Measurements from ENCODE around the gene ID1.

DNA sequence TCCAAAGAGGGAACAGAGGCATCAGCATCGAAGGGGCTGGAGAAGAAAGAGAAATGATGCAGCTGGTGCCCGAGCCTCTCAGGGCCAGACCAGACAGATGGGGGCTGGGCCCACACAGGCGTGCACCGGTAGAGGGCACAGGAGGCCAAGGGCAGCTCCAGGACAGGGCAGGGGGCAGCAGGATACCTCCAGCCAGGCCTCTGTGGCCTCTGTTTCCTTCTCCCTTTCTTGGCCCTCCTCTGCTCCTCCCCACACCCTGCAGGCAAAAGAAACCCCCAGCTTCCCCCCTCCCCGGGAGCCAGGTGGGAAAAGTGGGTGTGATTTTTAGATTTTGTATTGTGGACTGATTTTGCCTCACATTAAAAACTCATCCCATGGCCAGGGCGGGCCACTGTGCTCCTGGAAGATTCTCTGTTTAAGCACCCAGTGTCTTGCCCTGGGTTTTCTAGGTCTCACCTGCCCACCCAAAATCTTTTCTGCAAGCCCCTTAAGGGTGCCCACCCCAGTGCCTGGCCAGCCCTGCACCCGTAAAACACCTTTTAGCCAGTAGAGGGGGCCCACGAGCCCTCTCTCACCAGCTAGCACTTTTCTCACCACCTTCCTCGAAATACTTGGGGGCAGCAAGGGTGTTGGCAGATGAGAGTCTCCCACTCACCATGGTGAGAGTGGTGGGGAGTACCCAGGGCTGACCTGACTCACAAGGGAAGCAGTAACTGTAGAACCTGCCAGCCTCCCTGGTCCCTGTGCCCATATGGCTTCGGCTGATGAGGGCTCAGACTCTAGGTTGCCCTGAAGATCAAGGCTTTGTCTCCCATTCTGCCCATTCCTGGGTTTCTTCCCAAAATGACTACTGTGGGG lies 35.7 kb upstream of the ID1 start:
- TF ChIP-seq ZNF416 (CRISPR knock-in tag; IDR thresholded peaks at IDR 0.05), result no peak
- TF ChIP-seq, protein P1, sequence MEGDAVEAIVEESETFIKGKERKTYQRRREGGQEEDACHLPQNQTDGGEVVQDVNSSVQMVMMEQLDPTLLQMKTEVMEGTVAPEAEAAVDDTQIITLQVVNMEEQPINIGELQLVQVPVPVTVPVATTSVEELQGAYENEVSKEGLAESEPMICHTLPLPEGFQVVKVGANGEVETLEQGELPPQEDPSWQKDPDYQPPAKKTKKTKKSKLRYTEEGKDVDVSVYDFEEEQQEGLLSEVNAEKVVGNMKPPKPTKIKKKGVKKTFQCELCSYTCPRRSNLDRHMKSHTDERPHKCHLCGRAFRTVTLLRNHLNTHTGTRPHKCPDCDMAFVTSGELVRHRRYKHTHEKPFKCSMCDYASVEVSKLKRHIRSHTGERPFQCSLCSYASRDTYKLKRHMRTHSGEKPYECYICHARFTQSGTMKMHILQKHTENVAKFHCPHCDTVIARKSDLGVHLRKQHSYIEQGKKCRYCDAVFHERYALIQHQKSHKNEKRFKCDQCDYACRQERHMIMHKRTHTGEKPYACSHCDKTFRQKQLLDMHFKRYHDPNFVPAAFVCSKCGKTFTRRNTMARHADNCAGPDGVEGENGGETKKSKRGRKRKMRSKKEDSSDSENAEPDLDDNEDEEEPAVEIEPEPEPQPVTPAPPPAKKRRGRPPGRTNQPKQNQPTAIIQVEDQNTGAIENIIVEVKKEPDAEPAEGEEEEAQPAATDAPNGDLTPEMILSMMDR (IDR thresholded peaks at IDR 0.05), result peak; percentile 85
- TF ChIP-seq, protein P2, sequence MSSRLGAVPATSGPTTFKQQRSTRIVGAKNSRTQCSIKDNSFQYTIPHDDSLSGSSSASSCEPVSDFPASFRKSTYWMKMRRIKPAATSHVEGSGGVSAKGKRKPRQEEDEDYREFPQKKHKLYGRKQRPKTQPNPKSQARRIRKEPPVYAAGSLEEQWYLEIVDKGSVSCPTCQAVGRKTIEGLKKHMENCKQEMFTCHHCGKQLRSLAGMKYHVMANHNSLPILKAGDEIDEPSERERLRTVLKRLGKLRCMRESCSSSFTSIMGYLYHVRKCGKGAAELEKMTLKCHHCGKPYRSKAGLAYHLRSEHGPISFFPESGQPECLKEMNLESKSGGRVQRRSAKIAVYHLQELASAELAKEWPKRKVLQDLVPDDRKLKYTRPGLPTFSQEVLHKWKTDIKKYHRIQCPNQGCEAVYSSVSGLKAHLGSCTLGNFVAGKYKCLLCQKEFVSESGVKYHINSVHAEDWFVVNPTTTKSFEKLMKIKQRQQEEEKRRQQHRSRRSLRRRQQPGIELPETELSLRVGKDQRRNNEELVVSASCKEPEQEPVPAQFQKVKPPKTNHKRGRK (CRISPR knock-in tag; IDR thresholded peaks at IDR 0.05; ENCODE audit: borderline replicate concordance), result no peak

Data from WTC11 (cell line).